ENCODE results near the gene CENPF.
"Not testable (repeated sequence)": the region's sequence is repeated elsewhere in the genome, so short reads cannot be mapped to it uniquely, and the experiment has no call there.

The CENPF gene

DNA sequence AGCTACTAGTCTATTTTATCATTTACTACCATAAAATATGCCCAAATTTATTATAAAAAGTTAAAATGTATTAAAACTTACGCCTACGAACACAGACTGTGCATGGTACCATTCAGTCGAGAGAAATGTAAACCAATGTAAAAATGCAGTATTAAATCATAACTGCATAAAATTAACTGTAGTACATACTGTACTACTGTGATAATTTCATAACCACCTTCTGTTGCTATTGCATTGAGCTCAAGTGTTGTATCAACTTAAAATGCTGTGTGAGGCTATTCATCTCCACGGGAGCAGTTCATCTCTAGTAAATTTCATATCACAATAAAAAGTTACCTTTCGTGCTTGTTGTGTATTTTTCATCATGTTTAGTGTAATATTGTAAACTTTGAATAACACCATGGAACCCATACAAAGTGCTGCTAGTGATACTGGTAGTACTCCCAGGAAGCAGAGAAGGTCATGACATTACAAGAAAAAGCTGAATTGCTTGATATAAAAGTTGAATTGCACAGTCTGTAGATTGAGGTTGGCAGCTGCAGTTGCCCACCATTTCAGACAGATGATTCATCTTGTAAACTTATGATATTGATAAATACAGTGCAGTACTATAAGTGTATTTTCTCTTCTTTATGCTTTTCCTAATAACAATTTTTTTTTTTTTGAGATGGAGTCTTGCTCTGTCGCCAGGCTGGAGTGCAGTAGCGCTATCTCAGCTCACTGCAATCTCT is 19.0 kb upstream of the CENPF start:
- DNase-seq, result no peak

DNA sequence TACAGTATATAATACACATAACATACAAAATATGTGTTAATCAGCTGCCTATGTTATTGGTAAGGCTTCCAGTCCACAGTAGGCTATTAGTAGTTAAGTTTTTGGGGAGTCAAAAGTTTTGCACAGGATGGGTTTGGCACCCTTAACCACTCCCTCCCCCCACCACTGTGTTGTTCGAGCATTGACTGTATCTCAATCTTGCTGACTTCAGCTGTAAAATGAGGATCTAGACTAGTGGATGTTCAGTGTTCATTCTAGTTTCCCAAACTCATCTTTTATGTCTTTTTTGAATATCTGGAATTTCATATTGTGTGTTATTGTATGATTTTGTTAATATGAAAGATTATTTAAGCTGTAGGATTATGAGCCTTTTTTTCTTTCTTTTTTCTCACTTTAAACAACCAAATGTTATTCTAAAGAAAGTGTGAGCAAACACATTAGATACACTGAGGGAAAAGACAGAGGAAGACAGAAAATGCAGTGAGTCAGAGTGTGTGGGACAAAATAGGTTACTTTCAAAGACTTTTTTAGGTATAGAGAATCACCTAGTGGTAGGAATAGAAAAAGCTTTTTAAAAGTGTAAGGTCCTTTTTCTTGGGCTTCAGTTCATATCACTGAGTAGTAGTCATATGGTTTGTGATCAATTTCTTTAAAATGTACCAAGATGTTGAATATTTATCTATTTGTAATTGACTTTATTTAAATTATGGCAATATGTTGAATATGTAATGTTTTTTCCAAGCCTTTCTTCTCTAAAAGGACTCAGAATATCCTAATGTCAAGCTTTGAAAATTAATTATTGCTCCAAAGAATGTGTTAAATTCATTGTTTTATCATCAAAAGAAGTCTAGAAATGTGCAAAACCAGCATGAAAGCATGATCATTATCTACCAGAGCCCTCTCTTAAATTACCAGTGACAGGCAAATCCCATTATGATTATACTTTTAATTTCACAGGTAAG is 17.9 kb upstream of the CENPF start:
- peak; percentile 23 for DNase-seq

DNA sequence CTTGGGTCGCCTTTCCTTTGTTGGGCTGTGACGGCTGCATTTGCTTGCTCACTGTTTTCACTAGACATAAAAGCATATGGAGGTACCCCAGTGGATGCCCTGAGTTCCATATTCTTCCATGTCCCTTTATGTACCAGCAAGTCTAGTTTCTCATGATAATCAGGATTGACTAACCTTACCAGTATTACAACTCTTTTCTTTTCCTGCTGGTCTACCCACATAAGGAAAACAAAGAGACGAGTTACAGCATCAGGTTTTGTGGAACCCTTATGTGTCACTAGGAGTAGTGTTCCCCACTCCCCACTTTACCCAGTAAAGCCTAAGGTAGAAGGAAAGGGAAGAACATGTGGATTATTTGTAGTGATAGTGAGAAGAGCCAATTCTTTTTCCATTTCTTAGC is 16.4 kb upstream of the CENPF start:
- no peak for DNase-seq

DNA sequence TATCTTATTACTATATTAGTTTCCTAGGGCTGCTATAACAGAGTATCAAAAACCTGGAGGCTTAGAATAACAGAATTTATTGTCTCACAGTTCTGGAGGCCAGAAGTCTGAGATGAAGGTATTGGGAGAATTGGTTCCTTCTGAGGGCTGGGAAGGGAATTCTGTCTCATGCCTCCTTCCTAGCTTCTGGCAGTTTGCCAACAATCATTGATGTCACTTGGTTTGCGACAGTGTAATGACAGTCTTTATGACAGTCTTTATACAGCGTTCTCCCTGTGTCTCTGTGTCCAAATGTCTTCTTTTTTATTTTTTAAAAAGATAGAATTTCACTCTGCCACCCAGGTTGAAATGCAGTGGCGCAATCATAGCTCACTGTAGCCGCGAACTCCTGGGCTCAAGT is 15.8 kb upstream of the CENPF start:
- no peak for DNase-seq

DNA sequence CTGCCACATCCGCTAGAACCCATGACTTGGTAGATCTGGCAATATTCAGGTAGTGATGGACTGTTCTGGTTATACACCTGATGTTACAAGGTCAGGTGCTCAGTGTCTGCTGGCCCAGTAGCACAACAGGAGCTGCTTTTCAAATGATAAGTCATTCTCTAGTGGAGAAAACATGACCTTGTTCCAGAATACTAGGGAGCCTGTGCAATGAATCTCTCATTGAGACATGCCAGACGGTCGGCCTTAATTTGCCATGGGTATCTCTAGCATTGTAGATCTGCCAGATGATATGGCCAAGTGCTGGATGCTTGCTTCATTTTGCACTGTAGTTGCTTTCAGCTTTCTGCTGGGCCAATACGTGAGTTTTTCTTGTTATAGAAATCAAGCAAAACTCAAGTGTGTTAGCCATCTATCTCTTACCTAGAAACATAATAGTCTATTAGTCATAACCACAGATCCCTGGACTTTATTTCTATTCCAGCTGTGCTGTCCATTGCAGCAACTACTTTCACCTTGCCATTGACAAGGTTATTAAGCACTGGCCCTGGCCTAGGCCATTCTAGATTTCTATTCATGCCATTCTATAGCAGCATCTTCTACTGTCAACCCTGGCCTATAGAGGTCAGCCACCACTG is 13.9 kb upstream of the CENPF start:
- DNase-seq, result no peak

DNA sequence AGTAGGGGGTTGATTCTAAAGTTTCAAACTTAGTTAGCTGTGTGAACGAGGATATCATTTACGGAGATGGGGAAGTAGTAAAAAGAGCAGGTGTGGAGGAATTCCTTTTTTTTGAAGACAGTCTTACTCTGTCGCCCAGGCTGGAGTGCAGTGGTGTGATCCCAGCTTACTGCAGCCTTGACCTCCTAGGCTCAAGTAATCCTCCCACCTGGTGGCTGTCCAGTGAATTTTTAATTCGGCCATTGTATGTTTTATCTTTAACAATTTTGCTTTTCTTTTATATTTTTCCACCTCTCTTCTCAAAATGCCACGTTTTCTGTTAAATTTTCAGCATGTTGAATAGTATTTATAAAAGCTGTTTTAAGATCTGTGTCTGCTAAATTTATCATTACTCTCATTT is 12.3 kb upstream of the CENPF start:
- DNase-seq, result no peak

DNA sequence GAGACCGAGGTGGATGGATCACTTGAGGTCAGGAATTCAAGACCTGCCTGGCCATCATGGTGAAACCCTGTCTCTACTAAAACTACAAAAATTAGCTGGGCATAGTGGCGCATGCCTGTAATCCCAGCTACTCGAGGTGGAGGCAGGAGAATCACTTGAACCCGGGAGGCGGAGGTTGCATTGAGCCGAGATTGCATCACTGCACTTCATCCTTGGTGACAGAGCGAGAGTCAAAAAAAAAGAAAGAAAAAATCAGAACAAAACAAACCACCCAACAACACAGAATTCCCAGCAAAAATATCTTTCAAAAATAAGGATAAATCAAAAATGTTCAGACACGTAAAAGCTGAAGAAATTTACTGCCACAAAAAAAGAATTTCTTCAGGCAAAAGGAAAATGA is 11.1 kb upstream of the CENPF start:
- not testable (repeated sequence) for DNase-seq

DNA sequence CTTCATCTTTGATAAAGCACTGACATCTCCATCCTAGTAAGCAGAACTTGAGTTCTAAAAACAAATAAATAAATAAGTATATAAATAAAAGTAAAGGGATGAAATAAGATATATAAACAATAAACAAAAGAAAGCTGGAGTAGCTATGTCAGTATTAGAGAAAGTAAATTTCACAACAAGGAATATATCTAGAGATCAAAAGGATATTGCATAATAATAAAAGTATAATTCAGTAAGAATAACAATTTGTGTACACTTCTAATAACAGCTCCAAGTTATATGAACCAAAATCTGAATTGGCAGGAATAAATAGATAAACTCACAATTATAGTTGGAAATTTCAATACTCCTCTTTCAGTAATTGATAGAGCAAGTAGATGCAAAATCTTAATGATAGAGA is 9.8 kb upstream of the CENPF start:
- DNase-seq, result no peak

DNA sequence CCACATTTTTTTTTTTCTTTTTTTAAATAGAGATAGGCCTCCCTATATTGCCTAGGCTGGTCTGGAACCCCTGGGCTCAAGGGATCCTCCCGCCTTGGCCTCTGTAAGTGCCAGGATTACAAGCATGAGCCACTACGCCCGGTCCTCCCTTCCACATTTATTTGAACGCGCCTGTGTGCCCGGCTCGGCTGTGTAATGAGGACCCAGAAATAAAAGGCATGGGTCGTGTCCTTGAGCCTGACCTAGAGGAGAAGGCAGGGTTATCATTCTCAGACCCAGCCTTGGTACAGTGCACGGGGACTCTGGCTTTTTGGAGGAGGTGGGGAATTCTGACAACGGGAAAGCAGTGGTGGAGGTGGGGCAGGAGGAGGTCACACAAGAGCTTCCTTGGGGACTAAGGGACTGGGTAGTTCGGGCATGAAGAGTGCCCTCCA is 841 bp downstream of the CENPF start:
- no peak for DNase-seq

DNA sequence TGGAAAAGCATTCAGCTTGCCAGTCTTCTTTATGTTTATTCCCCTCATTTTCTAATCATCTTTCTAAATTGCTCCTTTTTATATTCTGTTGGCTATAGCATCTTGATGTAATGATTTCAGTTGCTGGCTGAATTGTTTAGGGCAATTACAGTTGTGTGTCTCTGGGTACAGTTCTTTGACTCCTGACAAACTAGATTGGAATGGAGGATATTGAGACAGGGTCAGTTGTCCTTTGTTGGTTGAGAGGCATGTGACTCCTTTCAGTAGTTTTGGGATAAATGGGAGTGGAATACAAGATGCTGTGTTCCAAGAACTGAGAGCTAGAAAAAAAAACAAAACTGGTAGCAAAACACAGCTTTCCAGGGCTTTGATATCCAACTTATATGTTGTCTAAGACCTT is 1.5 kb downstream of the CENPF start:
- DNase-seq, result no peak

DNA sequence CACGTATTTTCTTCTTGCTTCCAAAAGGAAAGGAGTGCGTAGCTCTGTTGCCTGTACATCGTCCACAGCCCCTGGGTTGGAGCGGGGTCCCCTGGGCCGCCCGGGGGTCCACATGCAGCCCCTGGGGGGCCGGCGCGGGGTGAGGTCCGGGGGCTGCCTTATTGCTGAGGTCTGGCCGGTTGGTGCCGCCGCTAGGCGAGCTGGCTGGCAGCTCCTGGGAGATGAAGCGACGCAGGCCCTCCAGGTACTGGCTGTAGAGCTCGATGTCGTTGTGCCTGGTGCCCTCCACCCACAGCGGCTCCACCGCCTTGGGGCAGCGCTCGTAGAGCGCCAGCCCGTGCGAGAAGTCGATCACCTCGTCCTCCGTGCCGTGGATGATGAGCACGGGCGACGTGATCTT is 2.5 kb downstream of the CENPF start:
- not testable (repeated sequence) for DNase-seq

DNA sequence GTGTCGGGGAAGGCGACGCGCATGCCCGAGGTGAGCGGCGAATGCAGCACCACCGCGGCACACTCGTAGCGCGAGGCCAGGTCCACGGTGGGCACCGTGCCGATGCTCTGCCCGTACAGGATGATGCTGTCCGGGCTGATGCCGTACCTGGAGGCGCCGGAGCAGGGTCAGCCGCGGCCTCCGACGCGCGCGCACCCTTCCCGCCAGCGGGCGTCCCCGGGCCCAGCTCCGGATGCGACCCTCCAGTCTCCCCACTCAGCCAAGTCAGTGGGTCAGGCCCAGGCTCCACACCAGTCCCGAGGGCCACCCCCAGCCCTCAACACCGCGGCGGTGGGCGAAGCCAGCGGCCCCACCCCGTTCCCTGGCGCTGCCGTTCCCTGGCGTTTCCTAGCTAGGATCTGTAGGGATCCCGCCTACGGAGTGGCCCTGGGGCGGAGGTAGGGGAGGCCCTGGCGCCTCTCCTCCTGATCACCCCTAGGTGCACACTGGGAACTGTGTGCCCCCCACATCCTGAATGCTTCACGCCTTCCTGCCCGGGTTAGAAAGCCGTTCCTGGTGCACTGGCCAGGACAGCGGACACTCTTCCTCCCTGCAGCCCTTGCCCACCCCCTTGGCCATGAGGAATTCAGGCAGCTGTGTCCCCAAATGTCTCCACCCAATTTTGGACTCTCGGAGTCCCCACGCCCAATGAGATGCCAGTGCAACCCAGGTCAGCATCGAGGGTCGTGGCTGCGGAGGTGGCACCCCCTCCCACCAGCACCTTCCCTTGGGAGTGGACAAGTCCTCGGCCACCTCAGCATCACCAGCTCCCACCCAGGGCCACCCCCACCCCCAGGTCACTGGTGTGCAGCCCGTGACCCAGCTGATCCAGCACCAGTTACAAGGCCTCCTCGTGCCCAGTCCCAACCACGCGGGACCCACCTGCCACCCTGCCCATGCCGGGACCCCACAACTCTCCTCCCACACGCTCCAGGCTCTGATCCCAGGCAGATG is 3.2 kb downstream of the CENPF start:
- not testable (repeated sequence) for DNase-seq

DNA sequence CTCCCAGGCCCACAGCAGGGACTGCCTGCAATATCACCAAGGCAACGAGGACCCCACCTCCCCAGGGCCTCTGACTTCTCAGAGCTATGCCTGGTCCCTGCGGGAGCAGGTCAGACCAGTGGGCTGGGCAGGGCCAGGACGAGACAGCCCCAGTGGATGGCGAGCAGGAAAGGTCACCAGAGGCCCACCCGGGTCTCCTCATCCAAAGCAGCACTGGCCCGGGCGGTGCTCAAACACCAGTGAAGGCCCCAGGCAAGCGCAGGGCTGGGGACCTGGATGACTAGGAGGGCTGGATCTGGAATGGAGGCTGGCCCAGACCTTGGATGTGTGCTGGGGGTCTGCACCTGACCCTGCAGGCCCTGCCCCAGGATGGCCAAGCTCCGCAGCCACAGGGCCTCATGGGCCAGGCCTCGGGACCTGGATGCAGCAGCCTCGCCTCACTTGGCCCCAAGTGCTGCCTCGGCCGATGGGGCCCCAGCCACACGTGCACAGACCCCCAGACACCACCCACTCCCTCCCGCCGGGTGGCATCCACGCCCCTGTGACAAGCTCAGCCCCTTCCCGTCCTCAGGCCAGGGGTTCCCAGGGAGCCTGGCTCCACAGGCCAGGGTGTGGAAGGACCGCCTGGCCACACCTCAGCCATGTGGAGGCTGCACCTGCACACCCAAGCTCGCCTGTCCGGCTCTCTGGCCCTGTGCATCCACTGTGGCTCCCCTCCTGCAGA is 4.7 kb downstream of the CENPF start:
- DNase-seq, result not testable (repeated sequence)

DNA sequence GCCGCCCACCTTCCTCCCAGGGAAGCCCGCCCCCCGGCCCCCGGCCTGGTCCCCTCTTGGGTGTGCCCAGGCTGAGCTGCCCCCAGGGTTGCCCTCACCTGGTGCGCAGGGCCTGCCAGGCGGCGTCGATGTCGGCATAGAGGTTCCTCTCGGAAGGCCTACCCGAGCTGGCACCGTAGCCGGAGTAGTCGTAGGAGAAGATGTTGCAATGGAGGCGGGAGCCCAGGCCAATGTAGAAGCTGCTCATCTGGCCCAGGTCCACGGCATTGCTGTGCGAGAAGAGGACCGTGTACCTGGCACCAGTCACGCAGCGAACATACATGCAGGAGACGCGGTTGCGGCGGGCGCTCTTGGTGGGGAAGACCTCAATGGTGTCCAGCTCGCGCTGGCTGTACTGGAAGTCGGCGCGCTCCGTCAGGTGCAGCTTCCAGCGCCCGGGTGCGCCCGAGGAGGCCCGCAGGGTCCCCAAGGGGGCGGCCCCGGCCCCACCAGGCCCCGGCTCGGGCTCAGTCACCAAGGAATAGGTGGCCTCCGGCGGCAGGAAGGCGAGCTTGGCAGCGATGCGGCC is 5.3 kb downstream of the CENPF start:
- not testable (repeated sequence) for DNase-seq

DNA sequence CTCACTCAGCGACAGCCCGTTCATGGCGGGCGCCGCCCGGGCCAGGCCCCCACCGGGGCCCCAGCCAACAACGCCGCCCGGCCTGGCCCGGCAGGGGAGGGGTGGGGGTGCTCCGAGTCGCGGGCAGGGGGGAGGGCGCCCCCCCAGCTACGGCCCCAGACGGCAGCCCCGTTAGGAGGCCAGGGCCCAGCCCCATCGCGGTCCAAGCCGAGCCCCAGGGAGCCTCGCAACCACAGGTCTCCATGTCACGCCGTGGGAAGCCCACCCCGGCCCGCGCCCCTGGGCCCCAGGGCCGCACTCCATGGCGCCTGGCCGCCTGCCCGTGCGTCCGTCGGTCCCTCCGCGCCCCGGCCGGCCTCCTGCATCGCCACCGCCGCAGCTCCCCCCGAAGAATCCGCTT is 5.8 kb downstream of the CENPF start:
- DNase-seq, result not testable (repeated sequence)

DNA sequence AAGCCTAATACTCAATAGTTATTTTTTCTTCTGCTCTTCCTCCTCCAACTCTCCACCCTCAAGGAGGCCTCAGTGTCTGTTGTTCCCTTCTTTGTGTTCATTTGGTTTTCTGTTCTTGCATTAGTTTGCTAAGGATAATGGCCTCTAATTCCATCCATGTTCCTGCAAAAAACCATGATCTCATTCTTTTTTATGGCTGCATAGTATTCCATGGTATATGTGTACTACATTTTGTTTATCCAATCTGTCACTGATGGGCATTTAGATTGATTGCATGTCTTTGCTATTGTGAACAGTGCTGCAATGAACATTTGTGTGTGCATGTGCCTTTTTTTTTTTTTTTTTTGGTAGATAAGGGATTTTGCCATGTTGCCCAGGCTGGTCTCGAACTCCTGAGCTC is 6.7 kb downstream of the CENPF start:
- no peak for DNase-seq

DNA sequence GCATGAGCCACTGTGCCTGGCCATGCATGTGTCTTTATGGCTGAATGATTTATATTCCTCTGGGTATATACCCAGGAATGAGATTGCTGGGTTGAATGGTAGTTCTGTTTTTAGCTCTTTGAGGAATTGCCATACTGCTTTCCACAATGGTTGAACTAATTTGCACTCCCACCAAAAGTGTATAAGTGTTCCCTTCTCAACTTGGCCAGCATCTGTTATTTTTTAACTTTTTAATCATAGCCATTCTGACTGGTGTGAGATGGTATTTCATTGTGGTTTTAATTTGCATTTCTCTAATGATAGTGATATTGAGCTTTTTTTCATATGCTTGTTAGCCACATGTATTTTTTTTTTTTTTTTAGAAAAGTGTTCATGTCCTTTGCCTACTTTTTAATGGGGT is 7.1 kb downstream of the CENPF start:
- DNase-seq, result not testable (repeated sequence)

DNA sequence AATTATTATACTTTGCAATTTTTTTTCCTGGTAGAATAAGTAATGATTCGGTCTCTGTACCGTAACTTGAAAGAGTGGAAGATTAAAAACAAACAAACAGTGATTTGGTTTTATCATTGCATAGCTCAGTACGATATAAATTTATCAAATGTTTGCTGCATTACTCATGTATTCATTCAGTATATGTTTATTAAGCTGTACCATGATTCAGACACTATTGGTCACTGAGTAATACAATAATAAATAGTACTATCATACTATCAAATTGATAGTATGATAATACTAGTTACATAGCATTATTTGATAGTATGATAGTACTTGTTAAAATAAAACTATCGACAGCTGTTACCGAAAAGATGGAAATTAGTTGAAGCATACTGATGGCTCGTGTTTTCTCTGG is 12.1 kb downstream of the CENPF start:
- DNase-seq, result no peak

DNA sequence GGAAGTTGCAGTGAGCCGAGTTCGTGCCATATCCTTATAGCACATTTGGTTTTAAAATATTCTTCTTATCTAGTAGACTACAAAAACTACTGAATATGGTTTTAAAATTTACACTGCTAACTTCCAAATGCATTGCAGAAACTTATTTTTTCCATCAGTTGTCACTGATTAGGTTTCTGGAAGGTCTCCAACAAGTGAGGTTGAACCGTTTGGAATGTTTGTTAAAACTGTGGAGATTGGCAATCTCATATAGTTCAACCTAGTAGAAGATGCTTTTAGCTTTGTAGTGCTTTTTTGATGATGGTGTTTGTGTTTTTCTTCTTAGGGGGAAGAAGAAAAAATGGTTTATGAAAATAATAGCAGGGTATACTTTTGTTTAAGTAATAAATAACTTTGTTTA is 12.9 kb downstream of the CENPF start:
- DNase-seq, result no peak

DNA sequence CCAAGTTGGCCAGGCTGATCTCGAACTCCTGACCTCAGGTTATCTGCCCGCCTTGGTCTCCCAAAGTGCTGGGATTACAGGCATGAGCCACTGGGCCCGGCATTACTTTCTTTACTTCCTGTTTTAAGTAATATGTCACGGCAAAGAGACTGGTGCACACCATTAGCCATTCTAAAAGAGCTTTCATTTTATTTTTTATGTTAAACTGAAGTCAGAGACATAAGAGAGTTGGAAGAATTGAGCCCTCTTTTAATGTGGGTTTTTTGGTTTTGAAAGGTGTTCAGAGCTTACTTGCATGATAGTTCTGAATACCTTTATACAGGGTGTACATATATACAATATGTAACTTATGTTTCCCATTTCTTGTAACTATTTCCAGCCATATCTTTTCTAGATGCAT is 14.3 kb downstream of the CENPF start:
- no peak for DNase-seq

DNA sequence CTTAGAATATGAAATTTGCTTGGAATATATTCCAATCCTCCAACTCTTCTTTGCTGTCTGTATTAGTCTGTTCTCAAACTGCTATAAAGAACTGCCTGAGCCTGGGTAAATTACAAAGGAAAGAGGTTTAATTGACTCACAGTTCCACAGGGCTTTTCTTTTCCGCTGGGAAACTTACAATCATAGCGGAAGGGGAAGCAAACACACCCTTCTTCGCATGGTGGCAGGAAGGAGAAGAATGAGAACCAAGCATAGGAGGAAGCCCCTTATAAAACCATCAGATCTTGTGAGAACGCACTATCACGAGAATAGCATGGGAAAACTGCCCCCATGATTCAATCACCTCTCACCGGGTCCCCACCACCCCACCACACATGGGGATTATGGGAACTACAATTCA is 14.8 kb downstream of the CENPF start:
- no peak for DNase-seq

Data from NCI-H345 (cell line).